ENCODE results near the gene CFAP74.
A peak's percentile ranks its signal among the peaks of the same experiment; 100 is the strongest.

The CFAP74 gene

DNA sequence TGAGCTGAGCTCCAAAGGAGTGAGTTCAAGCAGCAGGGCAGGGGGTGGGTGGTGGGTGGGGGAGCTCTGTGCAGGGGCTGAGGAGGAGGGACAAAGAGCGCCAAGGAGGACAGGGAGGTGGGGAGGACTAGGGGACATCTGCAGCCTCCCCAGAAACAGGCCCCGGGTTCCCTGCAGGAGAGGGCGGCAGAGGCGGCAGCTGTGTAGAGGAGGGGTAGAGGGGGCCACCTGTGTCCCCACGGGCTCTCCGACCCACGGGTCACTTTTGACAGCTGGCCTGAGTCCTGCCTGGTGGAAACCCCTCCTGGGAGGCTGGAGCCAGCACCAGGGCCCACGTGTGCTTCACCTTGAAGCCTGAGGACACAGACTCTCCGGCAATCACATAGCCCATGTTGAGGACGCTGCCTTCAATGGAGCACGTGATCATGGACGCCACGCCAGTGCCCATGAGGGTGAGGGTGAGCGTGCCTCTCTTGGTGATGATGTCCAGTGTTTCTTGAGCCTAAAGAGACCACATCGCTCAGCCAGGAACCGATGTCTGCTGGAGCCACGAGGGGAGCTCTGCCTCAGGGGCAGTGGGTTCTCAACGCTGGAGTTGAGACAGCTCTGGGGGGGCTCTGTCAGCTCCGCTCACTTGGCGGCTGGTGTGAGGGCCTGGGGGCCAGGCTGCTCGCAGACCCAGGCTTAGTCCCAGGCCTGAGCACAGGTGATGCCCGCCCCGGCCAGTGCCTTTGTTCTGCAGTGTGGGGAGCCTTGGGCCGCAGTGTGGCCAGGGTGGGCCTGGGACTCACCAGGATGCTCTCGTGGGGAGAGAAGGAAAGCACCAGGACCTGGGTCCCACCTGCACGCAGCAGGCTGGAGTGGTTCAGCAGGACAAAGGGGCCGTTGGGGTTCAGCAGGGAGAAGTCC, 77.9 kb downstream of the CFAP74 start:
- DNase-seq, result no peak

DNA sequence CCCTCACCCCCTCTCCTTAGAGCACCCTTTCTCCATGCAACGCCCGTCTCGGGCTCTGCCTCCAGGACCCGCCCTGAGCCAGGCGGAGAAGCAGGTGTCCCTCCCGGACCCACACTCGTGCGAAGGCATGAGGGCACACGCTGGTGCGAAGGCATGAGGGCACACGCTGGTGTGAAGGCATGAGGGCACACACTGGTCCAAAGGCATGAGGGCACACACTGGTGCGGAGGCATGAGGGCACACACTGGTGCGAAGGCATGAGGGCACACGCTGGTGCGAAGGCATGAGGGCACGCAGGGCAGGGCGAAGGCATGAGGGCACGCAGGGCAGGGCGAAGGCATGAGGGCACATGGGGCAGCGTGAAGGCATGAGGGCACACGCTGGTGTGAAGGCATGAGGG, 78.7 kb downstream of the CFAP74 start:
- no peak for DNase-seq

DNA sequence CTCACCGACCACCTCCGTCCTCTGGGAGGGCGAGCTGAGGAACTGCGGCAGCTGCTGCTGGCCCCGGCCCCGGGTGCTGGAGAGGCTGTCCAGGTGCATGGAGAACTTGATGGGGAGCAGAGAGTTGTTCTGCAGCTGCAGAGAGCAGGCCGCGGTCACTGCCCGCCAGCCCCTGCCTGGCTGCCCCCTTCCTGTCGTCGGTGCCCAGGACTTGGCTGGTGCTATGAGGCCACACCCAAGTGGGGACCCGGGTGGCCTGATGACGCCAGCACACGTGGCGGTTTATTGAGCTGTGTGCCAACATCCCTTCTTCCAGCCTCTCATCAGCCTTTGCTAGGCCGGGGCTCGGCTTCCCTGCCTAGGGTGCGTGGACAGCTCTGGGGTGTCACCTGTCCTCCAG, 79.2 kb downstream of the CFAP74 start:
- DNase-seq, result no peak

DNA sequence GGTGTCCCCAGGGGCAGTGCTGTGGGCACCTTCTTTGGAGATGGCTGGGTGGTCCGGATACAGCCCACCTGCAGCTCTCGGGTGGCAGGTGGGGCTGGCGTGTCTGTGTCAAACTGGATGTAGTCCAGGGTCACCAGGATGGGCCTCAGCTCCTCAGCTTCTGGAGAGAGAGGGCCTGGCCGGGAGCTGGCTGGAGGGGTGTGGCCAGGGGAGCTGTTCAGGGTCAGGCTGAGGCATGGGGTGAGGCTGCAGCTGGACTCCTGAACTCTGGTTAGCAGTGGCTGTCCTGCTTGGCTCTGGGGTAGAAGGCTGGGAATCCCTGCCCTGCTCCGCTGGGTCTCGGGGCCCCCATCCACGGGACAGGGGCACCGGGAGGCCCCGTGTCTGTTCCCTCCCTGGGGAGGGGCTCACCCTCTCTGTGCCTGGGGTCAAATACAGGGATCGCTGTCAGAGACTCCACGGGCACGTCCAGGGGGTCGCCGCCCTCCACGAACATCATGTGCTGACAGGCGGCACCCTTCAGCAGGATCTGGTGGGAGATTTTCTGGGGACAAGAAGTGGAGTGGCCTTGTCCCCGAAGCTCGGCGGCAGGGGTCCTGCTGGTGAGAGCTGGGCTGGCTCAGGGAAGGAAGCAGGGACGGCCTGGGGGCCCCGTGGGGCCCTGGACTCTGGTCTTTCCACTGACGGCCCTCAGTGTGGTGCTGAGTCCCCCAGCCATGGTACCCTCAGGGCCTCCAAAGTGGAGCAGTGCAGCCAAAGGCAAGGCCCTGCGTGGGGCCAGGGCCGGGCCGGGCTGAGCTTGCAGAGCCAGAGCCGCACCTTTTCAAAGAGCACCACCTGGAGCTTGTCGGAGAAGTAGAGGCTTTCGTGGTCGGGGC, 80.4 kb downstream of the CFAP74 start:
- no peak for DNase-seq

DNA sequence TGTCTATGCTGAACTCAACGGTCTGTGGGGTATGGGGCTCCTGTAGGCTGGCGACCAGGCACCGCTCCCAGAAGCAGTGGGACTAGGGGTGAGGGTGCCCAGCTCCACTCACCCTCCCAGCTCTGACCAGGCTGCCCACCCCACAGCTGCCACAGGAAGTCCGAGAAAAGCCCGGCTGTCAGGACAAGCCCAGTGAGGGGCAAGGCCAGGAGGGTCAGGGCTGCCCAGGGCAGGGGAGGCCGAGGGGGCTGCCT, 81.0 kb downstream of the CFAP74 start:
- no peak for DNase-seq

DNA sequence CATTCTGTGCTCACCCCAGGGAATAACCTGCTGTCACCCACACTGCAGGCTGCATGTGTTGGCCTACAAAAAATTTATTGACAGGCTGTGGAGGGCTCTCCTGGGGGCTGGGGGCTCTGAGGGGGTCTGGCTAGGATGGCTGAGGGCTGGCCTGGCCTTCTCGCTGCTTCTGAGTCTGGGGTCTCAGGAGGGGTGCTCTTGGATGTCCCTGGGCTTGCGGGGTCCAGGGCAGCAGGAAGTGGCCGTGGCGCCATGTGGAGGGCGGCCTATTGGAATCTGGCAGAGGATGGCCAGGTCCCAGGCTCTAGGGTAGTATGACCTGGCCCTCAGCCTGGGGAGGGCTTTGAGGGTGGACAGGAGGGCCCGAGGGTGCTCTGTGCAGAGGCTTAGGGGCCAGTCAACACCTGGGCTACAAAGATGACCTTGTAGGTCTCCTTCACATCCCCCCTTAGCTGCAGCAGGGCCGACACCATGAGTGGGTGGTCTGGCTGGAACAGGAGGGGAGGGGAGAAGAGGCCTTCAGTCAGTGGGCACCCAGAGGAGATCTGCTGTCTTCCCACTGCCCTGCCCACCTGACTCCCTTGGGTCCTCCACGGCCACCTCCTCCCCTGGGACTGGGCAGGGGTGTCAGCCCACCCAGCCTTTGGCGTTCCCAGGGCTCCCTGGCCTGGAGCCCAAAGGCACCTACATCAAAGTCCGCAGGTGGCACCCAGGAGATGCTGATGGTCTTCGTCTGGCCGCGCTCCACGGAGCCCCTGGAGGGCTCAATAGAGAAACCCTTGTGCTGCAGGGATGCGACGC, 81.5 kb downstream of the CFAP74 start:
- no peak for DNase-seq

DNA sequence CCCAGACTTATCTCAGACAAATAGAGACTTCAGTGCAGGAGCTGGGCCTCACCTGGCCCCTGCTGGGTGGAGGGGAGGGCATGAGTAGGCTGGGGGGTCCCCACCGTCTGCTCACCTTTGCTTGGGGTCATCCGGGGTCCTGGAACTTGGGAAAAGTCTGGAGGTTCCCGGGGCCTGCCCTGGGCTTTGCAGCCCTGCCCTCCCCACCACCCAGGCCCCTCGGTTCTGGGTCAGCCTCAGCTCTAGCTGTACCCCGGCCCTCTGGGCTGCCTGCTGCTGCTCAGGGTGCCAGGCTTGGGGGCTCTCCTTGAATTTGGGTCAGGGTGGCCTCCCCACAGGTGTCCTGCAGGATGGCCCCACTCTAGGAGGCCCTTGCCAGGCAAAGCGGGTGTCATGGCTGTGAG, 82.1 kb downstream of the CFAP74 start:
- DNase-seq, result no peak

DNA sequence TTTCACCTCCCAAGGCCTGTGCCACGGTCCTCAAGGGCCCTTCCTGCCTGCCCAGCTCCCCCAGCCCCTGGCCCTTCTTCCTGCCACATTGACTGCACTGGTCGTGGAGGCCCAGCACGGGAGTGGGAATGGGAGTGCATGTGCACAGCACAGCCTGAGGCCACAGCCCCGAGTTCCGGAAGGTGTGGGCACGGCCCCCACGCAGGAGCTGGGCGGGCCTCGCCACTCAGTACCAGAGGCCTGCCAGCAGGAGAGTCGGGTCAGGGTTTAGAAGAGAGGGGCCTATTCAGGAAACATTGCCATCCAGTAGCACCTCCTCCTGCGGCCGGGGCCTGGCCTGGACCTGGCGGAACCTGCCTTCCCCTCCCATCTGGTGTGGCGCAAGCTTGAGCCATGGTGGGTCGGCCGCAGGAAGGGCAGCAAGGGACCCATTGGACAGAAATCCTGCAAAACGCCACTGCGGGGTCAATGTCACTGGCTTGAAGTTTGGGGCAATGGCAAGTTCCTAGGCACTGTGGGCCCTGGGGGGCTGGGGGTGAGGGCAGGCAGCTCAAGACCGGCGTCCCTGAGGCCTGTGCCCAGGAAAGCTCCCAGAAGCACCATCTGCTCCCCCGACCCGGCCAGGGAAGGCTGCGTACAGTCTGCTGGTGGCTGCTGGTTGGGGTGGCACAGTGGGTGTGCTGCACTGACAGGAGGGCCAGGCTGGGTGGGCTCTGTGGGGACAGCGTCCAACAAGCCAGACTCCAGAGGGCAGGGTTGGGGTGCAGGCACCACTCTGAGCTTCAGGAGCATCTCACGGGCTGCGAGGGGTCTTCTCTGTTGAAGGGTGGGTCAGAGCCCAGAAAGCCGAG, 82.8 kb downstream of the CFAP74 start:
- no peak for DNase-seq

DNA sequence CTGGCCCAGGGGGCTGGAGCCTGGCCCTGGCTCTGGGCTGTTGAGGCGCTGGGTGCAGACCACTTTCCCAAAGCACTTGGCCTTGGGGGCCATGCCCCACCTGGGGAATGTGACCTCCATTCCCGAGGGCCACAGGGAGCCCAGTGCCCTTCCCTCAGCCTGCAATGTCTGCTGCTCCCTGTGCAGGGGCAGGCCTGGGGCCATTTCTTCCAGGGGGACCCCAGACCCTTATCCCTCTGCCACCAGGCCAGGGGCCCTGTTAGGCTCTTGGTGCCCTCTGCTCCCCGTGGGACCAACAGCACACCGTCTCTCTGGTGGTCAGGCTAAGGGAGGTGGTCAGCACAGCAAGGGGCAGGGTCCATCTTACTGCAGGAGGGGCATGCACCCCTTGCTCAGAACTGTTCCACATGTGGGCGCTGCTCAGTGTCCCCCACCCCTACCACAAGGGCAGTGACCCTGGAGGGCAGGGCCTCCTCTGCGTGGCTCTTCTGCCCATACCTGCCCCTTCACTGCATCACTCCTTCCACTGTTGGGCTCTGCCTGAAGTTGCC, 83.5 kb downstream of the CFAP74 start:
- no peak for DNase-seq

DNA sequence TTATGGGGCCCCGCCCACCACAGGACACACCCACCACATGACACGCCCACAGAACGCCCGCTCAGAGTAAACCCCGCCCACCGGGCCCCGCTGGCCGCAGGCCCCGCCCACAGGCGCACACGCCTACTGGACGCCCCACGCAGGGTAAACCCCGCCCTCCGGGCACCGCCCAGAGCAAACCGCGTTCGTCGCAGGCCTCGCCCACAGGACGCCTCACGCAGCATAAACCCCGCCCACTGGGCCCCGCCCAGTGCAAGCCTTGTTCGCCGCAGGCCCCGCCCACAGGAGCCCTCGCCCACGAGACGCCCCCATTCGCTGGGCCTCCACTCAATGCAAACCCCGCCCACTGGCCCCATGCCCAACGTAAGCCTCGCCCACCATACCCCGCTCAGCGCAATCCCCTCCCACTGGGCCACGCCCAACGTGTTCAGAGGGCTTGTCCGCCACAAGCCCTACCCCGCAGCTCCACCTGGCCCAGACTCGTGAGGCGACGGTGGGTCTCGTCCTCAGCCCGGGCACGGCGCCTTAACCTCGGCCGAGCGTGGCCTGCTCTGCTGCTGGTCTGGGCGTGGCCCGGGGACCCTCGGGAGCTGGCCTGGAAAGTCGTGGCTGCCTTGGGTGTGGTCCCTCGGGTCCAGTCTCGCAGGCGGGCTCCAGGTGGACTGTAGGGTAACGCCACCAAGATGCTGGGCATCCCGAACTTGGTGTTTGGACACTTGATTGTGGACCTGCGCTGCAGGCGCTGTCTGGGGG, 84.1 kb downstream of the CFAP74 start:
- peak; percentile 100 for DNase-seq

DNA sequence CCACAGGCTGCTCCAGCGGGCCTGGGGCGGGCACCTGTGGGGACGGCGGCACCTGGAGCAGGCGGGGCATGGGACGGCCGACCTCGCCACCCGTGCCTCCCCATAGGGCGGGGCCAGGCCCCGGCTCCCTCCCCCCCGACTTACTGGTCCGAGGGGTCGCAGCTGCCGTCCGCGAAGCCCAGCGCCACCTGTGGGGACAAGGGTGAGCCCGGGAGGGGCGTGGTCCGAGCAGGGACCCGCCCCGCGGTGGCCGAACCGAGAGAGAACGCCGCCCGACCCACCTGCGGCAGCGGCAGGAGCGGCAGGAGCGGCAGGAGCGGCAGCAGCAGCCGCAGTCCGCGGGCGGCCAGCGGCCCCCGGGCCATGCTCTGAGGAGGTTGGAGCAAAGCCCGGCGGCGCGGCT, 84.7 kb downstream of the CFAP74 start, which contains the start of gene TMEM52:
TSS of gene TMEM52 (minus strand) at position 379 of the 403 bp plus-strand sequence. CDS start at position 365, 14 bp downstream.
- DNase-seq, result no peak

DNA sequence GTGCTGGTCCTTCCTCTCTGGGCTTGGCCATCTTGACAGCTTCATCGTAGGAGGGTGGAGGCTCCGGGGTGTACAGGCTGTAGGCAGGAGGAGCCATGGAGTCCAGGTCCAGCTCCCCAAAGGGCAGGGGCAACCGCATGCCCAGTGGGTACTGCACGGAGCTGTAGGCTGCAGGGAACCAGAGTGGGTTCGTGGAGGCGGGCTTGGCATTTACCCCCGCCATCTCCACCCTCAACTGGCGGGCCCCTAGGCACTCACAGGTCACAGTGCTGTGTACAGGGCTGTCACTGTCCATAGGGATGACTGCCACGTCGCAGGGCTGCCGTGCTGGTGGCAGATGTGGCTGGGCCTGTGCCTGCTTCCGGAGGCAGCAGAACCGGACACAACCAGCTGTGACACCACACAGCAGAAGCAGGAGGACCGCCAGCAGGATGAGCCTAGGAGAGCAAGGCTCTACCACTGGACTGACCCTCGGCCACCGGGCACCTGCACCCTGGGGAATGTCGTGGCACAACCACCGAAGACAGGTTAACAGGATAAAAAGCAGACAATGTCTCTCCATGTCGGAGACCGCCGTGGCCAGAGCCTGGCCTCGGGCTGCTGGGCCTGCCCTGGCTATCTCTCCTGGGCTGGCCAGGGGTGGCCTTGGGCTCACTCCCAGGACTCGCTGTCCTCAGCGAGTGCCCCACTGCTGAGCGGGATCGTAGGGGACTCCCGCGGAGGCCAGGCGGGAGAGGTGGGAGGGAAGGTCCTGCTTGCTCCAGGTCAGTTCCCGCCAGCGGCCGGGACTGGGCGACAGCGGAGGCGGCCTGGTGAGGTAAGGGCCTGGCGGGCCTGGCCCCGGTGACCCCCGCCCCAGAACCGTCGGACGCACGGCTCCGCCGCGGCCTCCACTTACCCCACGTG, 85.3 kb downstream of the CFAP74 start:
- DNase-seq, result no peak

DNA sequence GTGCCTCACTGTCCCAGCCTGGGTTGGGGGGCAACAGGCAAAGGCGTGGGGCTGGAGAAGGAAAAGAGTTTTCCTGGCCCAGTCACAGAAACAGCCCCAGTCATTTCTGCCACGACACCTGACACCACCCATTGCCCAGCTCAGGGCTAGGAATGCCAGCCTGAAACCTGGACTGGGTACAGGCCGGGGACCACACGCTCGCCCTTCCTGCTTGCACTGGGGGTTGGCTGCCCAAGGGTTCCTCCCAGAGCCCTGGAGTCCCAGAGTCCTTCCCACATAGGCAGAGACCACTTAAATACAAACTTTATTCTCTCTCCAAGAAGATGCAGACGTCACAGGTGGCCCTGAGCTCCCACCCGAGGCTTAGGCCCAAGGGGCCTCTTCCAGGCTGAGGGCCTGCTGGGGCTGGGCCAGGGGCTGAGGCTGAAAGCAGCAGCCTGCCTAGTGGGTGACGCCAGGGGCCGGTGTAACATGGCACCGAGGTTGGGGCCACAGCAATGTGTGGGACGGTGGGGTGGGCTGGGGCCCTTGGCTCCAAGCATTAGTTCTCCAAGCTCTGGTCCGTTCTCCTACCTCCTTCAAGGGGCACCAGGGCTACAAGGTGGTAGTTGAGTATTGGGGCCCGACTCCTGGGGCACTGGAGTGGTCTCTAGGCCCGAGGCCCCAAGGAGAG, 86.1 kb downstream of the CFAP74 start:
- no peak for DNase-seq

DNA sequence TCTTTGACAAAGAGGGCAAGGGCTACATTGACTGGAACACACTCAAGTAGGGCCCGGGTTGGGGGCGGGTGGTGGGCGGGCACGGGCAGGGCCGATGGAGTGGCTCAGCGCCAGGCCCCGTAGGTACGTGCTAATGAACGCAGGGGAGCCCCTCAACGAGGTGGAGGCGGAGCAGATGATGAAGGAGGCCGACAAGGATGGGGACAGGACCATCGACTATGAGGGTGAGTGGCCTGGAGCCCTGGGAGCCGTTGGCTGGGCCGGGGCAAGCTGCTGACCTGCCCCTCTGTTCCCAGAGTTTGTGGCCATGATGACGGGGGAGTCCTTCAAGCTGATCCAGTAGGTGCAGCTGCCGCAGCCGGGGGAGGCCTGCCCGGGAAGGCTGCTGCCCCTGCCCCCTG, 86.7 kb downstream of the CFAP74 start:
- DNase-seq, result no peak

DNA sequence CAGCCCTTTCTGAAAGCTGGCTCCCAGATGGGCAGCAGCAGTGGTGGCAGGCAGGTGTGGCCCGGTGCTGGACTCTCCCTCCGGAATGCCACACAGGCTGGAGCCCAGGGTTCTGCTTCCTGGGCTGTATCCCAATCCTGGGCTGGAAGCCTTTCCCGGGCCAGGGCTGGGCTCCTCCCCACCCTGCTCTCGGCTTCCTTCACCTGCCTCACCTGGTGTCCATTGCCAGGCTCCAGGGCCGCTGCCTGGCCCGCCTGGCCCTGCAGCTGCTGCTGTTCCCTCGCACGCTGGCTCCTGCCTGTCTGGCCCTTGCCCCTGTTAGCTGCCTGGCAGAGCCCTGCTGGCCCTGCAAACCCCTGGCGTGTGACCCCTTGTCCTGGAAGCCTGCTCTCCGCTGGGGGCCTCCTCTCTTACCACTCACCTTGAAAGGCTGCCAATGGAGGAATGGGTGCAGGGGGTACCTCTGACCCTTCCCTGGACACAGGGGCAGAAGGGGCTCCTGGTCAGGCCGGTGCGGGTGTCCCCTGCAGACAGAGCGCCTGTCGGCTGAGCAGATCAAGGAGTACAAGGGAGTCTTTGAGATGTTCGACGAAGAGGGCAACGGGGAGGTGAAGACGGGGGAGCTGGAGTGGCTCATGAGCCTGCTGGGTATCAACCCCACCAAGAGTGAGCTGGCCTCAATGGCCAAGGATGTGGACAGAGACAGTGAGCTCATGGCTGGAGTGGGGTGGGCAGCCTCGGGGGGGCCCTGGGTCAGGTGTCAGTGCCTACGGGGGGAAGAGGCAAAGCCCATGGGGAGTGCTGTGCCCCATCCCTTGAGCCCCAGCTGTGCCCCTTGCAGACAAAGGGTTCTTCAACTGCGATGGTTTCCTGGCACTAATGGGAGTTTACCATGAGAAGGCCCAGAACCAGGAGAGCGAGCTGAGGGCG, 87.4 kb downstream of the CFAP74 start:
- no peak for DNase-seq

DNA sequence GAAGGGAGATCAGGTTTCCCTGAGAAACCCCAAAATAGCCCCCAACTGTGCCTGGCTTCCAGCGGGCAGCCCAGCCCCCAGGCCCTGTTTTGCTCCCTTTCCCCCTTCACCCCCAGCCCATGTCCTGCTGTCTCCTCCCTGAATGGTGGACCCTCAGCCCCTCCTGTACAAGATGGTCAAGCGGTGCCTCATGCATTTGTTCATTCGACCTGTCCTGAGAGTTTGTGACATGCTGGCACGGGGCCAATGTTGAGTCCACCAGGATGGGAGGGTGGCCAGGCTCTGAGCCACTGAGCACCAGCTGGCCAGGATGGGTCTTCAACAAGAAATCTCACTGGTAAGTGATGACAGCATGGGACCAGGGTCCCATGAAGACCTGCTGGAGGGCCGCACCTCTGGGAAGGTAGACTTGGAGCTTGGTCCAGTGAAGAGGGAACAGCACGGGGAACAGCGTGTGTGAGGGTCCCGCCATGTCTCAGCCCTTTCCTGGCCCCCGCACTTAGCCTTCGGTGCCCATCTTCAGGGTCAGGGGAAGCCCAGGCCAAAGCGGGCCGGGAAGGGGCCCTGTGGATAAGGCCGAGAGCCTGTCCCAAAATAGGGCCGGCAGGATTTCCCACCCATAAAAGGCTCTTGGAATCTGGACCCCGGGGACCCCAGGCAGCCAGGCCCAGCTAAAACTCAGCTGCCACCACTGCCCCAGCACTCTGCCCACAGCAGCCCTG, 88.5 kb downstream of the CFAP74 start, which contains the start of gene CALML6:
TSS of gene CALML6 (plus strand) at position 290 of the 722 bp plus-strand sequence. CDS start at position 311, 21 bp downstream.
- no peak for DNase-seq

Data from CD4-positive, alpha-beta T cell treated with Interleukin-6 for 4 hours (primary cell).